ENCODE results near the gene NAP1L4.

NAP1L4 gene

GRCh38 chr11:2904153-2905052, 87.7 kb downstream of the NAP1L4 start:
- no peak for DNase-seq (ENCODE audit: low spot score)
- Histone ChIP-seq H3K27ac (no peak overlapping the region), H3K4me3 (no peak overlapping the region)
- TF ChIP-seq CTCF (IDR thresholded peaks at IDR 0.05) = no peak

- H3K4me3 ChIP-seq = peak overlapping the region; percentile 91
- DNase-seq (ENCODE audit: low spot score) = no peak
- TF ChIP-seq CTCF (IDR thresholded peaks at IDR 0.05) = no peak
These were observed 88.5 kb downstream of the NAP1L4 start for GRCh38 chr11:2903672-2904011.

GRCh38 chr11:2902784-2903671, 89.1 kb downstream of the NAP1L4 start:
- DNase-seq (ENCODE audit: low spot score) = no peak
- Histone ChIP-seq H3K4me3 (peak overlapping the region; percentile 91), H3K27ac (peak overlapping the region; percentile 58 to 88)
- no peak for TF ChIP-seq CTCF (IDR thresholded peaks at IDR 0.05)

More at GRCh38 chr11:2903672-2904011, 88.5 kb downstream of the NAP1L4 start:
- H3K27ac ChIP-seq = no peak overlapping the region

- DNase-seq (ENCODE audit: low spot score) = peak; percentile 97
- no peak for TF ChIP-seq CTCF (IDR thresholded peaks at IDR 0.05)
- Histone ChIP-seq H3K27ac (peak overlapping the region; percentile 59 to 88), H3K4me3 (peak overlapping the region; percentile 91)
These were observed 90.0 kb downstream of the NAP1L4 start for GRCh38 chr11:2901854-2902783.

GRCh38 chr11:2901196-2901796, 90.8 kb downstream of the NAP1L4 start:
- DNase-seq (ENCODE audit: low spot score) = no peak
- H3K4me3 ChIP-seq = peak overlapping the region; percentile 91
- peak overlapping the region; percentile 59 to 88 for H3K27ac ChIP-seq
- TF ChIP-seq CTCF (IDR thresholded peaks at IDR 0.05) = no peak

All from coronary artery (tissue), 2 donors.